ENCODE data around the gene PTTG1IP2.

- no peak for TF ChIP-seq GATA3 (IDR thresholded peaks at IDR 0.05; ENCODE audit: low read depth, low read length)
- no peak for TF ChIP-seq GATA2 (IDR thresholded peaks at IDR 0.05; ENCODE audit: low read depth, low read length)
Measured at GRCh38 chr7:90459888-90460287, 9.6 kb upstream of the PTTG1IP2 start.
